SHP77 (cell line): ENCODE data around the gene UCK2.

Experiments
- DNase-seq, 2 experiments: peaks; one replicate each; lab custom pipeline; 2025; lab: John Stamatoyannopoulos, UW

Gene UCK2

GRCh38 chr1:165855010-165855838 is 27.8 kb downstream of the UCK2 start:
- no peak for DNase-seq

- no peak for DNase-seq
Measured at GRCh38 chr1:165856021-165856420, 28.6 kb downstream of the UCK2 start.

GRCh38 chr1:165856606-165857005 is 29.2 kb downstream of the UCK2 start:
- no peak for DNase-seq

- DNase-seq, result peak; percentile 56 to 63
Measured at GRCh38 chr1:165857046-165857801, 29.8 kb downstream of the UCK2 start.

- DNase-seq, result peak; percentile 92 to 93
Measured at GRCh38 chr1:165858364-165858823, 31.0 kb downstream of the UCK2 start.

- DNase-seq, result no peak
Measured at GRCh38 chr1:165858967-165859845, 31.8 kb downstream of the UCK2 start.

GRCh38 chr1:165860065-165860464 is 32.7 kb downstream of the UCK2 start:
- DNase-seq, result no peak

- DNase-seq, result no peak
Measured at GRCh38 chr1:165861911-165862310, 34.5 kb downstream of the UCK2 start.

- no peak for DNase-seq
Measured at GRCh38 chr1:165862448-165862847, 35.0 kb downstream of the UCK2 start.

GRCh38 chr1:165863346-165863745 is 35.9 kb downstream of the UCK2 start:
- no peak for DNase-seq

- DNase-seq, result no peak
Measured at GRCh38 chr1:165865633-165866340, 38.4 kb downstream of the UCK2 start.

GRCh38 chr1:165869343-165869742 is 41.9 kb downstream of the UCK2 start:
- DNase-seq, result no peak

GRCh38 chr1:165871311-165872067 is 44.1 kb downstream of the UCK2 start:
- peak; percentile 76 to 78 for DNase-seq

- no peak for DNase-seq
Measured at GRCh38 chr1:165873481-165873880, 46.1 kb downstream of the UCK2 start.

- no peak for DNase-seq
Measured at GRCh38 chr1:165874643-165875042, 47.2 kb downstream of the UCK2 start.

GRCh38 chr1:165875171-165875570 is 47.8 kb downstream of the UCK2 start:
- DNase-seq, result no peak

- no peak for DNase-seq
Measured at GRCh38 chr1:165875604-165876003, 48.2 kb downstream of the UCK2 start.

GRCh38 chr1:165876121-165876520 is 48.7 kb downstream of the UCK2 start:
- DNase-seq, result no peak

- no peak for DNase-seq
Measured at GRCh38 chr1:165877411-165877810, 50.0 kb downstream of the UCK2 start.

GRCh38 chr1:165877940-165878556 is 50.6 kb downstream of the UCK2 start:
- no peak for DNase-seq
